ENCODE results near the gene KANSL1L.

KANSL1L gene

DNA sequence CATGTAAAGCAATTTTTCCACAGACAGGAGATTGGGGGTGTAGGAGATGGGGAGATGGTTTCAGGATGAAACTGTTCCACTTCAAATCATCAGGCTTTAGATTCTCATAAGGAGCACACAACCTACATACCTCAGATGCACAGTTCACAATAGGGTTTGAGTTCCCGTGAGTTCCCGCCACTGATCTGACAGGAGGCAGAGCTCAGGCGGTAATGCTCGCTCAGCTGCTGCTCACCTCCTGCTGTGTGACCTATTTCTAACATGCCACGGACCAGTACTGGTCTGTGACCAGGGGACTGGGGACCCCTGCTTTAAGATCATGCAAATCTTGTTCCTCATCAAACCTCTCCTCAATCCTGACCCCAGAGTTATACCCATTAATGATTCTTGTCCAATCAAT lies 98.7 kb downstream of the KANSL1L start:
- no peak for FAIRE-seq

DNA sequence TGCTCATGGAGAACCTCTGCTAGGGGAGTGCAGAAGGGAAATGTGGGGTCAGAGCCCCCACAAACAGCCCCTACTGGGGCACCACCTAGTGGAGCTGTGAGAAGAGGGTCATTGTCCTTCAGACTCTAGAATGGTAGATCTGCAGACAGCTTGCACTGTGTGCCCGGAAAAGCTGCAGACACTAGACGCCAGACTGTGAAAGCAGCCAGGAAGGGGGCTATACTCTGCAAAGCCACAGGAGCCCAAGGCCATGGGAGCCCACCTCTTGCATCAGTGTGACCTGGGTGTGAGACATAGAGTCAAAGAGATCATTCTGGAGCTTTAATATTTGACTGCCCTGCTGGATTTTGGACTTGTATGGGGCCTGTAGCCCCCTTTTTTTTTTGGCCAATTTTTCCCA lies 107.9 kb downstream of the KANSL1L start:
- no peak for FAIRE-seq

DNA sequence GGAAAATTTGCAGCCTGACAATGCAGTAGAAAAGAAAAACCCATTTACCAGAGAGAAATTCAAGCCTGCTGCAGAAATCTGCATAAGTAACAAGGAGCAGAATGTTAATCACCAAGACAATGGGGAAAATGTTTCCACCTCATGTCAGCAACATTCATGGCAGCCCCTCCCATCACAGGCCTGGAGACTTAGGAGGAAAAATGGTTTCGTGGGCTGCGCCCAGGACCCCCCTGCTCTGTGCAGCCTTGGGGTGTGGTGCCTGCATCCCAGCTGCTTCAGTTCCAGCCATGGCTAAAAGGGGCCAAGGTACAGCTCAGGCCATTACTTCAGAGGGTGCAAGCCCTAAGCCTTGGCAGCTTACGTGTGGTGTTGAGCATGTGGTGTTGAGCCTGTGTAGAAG lies 115.4 kb downstream of the KANSL1L start:
- FAIRE-seq: no peak

DNA sequence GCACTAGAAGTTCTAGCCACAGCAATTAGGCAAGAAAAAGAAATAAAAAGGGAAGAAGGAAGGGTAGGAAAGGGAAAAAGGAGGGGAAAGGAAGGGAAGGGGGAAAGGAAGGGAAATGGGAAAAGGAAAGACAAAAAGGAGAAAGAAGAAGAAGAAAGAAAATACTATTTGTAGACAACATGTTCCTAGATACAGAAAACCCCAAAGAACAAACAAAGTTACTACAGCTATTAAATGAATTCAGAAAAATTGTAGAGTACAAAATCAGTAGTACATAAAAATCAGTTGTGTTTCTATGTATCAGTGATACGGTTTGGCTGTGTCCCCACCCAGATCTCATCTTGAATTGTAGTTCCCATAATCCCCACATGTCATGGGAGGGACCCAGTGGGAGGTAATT lies 116.5 kb downstream of the KANSL1L start:
- FAIRE-seq: no peak

DNA sequence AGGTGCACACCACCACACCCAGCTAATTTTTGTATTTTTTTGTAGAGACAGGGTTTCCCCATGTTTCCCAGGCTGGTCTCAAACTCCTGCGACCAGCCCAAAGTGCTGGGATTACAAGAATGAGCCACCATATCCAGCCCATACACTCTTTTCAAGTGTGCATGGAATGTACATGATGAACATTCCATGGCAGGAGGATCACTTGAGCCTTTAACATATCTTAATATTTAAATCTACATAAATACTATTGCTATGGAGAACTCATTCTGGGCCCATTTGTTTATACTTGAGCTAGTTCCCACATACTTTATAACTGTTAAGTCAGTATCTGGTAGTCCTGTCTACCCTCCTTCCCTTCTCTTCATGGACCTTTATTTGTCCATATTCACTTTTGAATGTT lies 120.3 kb downstream of the KANSL1L start:
- FAIRE-seq: no peak

DNA sequence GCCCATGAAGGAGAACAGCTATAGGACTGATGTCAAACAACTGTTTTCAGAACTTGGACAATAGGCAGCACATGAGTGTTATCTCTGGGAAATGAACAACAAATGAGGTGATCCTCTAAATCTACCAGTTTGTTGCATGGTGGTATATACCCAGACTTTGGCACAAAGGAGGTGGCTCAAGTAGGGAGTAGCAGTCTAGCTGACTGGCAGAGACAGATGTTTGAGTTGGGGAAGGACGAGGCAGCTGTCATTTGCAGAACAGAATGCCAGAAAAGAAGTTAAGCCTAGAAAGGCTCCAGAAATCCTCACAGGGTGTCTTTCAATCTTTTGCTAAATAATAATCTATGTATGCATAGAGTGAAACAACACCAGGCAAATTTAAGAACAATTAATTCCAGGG lies 121.4 kb downstream of the KANSL1L start:
- FAIRE-seq: no peak

DNA sequence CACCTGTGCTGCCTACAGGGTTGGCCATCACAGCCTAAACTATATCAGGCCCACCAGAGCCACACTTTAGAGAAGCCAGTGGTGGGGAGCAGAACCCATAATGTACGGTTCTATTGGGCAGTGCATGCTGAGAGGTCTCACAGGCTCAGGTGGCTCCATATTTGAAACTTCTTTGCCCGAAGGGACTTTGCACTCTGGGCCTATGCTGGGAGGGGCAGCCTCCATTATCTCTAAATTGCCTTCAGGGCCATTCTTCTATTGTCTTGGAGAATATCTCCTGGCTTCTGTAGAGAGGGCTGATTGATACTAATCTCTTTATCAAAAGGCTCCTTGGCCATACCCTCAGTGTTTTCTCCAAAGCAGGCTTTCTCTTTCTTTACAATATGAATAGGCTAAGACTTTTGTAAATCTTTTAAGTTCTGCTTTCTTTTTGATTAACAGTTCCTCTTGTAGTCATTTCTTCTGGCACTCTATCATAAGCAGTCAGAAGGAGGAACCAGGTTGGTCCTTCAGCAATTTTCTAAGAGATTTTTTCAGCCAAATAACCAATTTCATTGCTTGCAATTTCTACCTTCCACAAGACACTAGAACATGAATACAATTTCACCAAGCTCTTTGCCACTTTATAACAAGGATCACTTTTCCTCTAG lies 124.2 kb downstream of the KANSL1L start:
- no peak for FAIRE-seq

DNA sequence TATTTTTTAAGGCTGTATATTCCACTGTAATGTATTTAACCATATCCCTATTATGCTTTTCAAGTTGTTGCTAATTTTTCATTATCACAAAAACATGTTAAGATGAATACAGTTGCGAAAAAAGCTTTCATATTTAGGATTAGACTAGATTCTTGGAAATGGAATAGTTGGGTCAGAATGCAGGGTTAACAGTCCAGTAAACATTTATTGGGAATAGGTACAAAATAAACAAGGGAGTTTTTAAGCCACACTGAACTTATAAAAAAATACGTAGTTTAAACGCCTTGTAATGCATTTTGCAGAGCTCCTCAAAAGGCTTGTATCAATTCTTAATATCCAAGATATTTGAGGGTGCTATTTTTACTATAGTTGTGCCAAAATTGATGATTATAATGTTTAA lies 133.1 kb downstream of the KANSL1L start:
- FAIRE-seq: no peak

DNA sequence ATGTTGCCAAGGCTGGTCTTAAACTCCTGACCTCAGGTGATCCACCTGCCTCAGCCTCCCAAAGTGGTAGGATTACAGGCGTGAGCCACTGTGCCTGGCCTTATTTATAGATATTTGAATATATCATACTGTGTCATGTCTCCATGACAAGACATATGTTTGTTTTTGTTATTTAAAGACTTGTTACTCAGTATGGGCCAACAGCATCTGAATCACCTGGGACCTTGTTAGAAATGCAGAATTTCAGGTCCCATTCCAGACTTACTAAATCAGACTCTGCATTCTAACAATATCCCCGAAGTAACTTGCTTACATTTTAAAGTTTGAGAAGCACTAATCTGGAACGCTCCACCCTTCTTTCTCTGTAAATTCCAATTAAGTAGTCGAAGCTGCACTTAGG lies 135.5 kb downstream of the KANSL1L start:
- FAIRE-seq: no peak

DNA sequence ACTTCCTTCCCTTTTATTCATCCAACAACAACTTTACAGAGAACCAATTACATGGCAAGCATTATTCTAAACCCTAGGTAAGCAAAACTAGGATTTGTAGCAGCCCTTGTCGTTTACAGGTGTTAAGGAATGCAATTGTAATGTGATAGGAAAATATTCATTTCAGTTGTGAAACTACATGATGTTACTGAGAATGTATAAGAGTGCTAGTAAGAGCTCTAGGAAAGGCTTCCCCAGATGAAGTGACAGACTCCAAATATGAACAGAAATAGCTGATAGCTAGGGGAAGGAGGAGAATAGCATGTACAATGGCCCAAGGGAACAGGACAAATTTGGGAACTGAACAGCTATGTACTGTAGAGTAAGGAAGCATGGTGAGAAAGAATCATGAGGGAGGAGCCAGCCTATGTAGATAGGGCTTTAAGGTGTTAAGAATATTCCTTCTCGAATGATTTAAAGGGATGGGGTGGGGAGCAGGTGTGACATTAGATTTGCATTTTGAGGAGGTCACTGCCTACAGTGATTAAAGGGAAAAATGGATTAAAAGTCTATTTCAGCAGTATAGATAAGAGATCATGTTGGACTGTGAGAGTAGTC lies 137.0 kb downstream of the KANSL1L start:
- no peak for FAIRE-seq

DNA sequence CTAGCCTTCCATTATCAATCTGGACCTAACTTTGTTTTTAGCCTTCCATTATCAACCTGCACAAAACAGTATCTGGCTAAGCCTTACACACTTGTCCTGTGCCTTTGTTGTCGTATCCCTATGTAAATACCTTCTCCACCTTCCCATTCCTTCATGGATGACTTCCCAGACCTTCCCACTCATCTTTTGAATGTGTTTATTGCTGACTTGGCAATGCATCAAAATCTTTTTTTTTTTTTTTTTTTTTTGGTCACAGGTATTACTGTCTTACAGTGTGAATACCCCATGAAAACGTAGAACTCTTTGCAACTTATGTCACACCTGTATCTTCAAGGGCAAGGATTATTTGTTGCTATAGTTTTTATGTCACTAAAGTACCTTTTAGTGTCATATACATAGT lies 143.0 kb downstream of the KANSL1L start:
- FAIRE-seq: no peak

DNA sequence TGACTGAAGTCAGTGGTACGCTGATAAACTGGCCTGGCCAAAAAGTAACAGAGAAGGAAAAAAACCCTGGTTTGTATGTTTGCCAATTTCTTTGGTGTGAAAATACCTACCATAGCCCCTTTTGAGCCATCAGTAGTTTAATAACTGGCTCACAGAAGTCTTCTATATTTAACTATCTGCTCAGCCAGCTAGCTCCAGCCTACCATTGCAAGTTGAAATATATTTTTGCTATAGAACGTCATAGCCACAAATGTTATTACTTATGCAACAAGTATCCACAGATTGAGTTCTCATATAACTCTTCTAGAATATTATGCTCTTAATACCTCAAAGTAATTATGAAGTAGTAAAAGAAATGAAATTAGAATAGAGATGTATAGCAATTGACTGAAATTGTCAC lies 143.6 kb downstream of the KANSL1L start:
- no peak for FAIRE-seq

DNA sequence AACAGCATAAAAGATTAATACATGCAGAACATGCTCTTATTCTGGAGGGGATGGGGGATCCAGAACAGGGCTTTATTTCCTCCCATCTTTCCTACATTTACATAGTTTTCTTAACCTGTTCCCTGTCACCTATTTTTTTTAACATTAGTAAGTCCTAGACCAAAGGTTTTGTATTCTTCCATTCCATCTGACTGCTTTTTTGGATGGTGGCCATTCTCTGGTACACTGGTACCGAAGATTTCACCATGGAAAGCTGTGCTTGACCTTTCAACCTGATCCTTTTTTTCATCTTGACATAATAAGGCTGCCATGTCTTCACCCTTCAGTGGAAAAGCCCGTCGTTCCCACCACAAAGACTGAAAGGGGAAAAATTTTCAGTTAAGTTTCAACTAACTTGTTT lies 148.4 kb downstream of the KANSL1L start:
- no peak for FAIRE-seq

DNA sequence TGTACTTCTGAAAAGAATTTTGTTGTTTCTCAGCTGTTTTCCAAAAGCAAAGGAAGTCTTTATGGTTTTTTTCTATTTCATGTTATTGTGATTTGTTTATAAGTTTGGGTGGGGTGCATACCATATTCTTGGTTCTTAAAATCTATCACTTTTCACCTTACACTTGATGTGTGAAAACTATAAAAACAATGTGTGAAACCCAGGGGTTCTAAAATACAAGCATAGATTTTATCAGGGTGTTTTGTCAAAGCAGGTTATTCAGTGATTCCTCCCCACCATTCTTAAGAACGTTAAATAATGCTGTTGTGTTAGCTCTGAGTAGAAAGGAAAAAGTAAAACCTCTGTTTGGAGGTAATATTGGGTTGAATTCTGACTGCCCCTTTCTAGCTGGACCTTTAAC lies 151.1 kb downstream of the KANSL1L start:
- FAIRE-seq: no peak

DNA sequence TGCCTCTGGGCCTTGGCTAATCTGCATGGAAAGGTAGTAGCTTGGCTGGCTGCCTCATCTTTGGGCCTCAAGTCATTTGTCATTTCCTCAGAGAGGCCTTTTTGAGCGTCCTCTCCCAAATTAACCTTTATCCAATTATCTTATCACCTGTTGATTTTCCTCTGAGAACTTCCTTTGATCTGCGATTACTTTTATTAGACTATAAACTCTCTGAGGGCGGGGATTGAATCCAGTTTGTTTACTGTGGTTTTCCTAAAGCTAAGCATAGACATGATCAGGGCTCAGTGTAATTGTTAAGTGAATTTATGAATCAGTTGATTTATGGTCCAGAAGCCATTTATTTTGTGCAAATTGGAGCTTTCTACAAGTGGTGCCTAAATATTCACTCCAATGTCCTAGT lies 161.3 kb downstream of the KANSL1L start:
- FAIRE-seq: no peak

DNA sequence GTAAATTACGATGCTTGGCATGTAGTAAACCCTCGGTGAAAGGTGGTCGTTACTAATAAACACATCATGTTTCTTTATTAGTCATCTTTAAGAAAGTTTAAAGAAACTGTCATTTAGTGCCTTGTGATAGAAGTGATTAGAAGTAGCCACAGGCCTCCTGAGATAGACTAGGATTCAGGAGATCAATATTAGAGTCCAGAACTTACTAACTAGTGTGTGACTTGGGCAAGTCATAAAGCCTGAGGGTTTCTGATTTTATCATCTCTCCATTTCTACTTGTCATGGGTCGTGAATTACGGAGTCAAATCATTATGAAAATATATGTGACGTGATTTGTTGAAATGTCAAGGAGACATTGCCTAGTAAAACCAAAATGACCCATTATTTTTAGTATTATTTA lies 162.1 kb downstream of the KANSL1L start:
- FAIRE-seq: no peak

DNA sequence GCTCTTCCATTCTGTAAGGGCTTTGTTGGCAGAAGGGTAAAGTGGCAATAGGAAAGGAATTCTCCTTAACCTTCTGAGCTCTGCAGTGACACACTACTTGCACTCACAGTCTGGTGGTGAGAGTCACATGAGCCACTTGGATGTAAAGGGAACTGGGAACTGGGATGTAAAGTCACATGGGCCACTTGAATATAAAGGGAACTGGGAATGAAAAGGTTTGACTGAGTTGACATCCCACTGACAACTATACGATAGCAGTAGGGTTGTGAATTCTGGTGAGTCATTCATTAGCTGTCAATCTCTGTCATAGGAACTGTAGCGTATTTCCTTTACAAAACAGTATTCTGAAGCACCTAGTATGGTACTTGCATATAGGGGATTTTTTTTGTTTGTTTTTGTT lies 163.3 kb downstream of the KANSL1L start:
- FAIRE-seq: no peak

DNA sequence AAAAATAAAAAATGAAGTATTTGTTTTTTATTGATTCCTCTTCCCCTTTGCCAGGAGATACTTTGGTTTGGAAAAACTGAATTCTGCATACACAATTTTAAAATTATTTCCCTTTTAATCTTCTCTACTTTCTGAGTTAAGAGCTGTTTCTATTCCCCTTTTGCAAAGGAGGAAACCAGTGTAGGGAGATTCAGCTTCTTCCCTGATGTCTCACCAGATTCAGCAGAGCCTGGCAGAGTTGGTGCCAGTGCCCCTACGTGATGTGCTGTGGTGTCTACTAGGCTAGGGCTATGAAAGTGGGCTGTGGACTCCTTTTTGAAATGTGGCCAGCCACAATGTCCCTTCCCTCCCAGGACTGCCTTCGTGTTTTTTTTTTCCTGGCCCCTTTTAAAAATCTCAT lies 166.3 kb downstream of the KANSL1L start:
- no peak for FAIRE-seq

DNA sequence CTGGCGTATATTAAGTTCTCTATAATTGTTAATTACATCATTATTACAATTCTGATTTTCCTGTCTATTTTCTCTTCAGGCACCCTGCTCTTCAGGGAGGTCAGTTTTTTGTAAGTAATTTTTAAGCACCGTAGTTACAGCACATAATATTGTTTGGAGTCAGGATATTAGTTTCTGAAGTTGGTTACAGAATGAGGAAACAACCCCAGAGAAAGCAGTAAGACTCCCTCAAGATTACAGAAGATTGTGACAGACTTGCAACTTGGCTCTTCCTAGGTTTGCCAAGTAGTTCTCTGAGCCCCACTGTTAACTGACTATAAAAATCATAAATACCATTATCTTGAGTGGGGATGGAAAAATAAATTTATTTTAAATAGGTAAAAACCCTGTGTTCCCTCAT lies 167.8 kb downstream of the KANSL1L start:
- FAIRE-seq: no peak

DNA sequence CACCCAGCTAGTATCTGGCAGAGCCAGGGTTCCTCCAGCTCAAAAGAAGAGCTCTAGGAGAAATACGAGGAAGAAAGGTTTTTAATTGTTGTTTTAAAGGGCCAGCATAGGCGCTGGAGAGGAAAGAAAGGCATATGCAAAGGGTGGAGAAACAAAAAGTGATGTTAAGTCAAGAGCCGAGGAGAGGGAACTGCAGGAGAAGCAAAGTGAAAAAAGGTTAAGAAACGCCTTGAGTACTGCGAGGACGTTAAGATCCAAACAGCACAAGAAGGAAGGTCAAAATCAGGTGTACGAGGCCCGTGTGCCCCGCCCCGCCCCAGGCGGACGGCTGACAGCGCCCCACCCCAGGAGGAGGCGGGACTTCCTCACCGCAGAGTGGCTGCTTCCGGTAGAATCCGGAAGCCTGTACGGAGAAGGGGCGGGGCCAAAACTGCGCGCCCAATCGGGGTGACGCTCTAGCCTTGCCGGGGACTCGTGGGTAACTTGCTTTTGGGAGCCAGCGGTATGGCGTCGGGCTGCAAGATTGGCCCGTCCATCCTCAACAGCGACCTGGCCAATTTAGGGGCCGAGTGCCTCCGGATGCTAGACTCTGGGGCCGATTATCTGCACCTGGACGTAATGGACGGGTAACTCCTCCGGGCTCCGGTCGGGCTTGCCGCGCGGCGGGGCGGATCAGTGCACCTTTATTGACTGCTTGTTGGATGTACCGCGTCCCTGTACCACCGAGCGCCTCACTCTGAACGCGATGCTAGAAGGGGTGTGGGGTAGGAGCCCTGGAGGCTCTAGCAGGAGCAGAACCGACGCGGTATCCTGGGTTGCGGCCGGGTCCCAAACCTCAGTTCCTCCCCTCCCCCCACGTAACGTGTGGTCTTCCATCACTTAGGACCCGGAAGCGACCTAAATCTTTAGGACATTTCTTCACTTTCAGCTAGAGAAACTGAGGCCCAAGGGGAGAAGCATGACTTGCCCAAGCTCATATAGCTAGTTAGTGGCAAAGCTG lies 168.8 kb downstream of the KANSL1L start, which contains the start of gene RPE:
TSS of gene RPE (plus strand) at position 481 of the 1,000 bp plus-strand sequence. CDS start at position 505, 24 bp downstream.
- FAIRE-seq: peak; percentile 43

DNA sequence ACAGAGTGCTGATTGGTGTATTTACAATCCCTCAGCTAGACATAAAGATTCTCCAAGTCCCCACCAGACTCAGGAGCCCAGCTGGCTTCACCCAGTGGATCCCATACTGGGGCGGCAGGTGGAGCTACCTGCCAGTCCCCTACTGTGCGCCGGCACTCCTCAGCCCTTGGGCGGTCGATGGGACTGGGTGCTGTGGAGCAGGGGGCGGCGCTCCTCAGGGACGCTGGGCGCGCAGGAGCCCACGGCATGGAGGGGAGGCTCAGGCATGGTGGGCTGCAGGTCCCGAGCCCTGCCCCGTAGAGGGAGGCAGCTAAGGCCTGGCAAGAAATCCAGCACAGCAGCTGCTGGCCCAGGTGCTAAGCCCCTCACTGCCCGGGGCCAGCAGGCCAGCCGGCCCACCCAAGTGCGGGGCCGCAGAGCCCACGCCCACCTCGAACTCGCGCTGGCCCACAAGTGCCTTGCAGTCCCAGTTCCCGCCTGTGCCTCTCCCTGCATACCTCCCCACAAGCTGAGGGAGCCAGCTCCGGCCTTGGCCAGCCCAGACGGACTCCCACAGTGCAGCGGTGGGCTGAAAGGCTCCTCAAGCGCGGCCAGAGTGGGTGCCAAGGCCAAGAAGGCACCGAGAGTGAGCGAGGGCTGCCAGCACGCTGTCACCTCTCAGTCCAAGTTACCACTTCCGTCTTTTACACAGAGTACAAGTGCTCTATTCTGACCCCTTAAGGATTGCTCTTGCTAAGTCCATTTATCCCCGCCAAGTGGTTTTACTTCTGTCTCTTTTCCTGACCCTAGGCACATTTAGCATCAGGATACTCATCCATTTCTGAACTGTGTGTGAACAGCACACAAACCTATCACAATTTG lies 170.5 kb downstream of the KANSL1L start:
- no peak for FAIRE-seq

DNA sequence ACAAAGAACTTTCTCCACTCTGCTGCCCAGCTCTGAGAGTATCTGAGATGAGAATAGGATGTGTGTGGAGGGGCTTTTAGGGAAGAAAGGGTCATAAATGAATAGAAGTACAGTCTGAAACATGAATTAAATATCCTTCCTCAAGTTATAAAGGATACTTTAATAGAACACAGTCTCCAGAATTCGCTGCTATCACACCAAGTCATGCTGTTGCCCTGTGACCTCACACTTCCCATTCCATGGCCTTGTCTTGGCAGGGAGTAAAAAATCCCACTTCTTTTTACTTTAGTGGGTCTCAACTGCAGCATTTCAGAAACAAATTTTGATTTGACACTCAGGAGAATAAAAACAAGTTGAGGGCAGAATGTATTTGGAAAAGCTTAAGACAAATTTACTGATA lies 172.6 kb downstream of the KANSL1L start:
- FAIRE-seq: no peak

DNA sequence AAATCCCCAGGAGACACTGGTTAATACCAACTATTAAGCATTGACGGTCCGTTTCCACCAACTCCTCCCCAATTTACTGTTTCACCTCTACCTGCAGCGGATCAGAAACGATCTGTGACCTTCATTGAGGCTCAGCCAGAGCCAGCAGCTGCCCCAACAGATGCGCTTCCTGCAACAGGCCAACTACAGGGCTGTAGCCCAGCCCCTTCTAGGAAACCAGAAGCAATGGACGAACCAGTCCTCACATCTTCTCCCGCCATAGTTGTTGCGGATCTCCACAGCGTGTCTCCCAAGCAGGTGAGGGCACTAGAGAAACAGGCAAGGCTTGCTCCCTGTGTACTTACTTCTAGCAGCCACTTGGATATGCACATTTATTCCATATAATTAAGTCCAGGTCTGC lies 177.2 kb downstream of the KANSL1L start:
- no peak for FAIRE-seq
